Breast epithelium (tissue), 4 donors: ENCODE measurements around the gene GLUD1. TPM values are rescaled to one million over a fixed set of nuclear protein-coding genes. Genes with fewer than 3 reads are reported as not detected.
"Not testable (repeated sequence)": the region's sequence is repeated elsewhere in the genome, so short reads cannot be mapped to it uniquely, and the experiment has no call there.

Source experiments
- DNase-seq, 2 donors: peaks; one replicate each; pipeline ENCODE4 v3.0.0-alpha.2; 2019; ENCODE audit warnings: low spot score in 2 of 2
- H3K27ac ChIP-seq, 2 donors: fragments of 200-600 bp; sonication (generic) in 1 of 2; one replicate each; pipeline ENCODE4 v1.5.1; 2016 to 2019; ENCODE audit warnings: mild to moderate bottlenecking in 1 of 2
- H3K27me3 ChIP-seq, 2 donors: fragments of 200-600 bp; sonication (generic) in 1 of 2; one replicate each; pipeline versions ENCODE4 v1.5.1 to v1.6.0; 2017 to 2019; ENCODE audit warnings: control low read depth in 1 of 2, mild to moderate bottlenecking in 1 of 2
- H3K36me3 ChIP-seq: fragments of 200-600 bp; one replicate; pipeline ENCODE4 v1.5.1; 2019
- H3K4me1 ChIP-seq, 2 donors: fragments of 200-600 bp; sonication (generic); one replicate each; pipeline ENCODE4 v1.5.1; 2016 to 2019; ENCODE audit warnings: control low read depth in 1 of 2
- H3K4me3 ChIP-seq, 3 donors: fragments of 200-600 bp; sonication (generic); 1 replicate in 2 of 3; 2 replicates in 1 of 3; pipeline ENCODE4 v1.5.1; 2016 to 2019; ENCODE audit warnings: mild to moderate bottlenecking in 3 of 3, moderate library complexity in 2 of 3
- H3K9me3 ChIP-seq, 2 donors: fragments of 200-600 bp; sonication (generic) in 1 of 2; one replicate each; pipeline ENCODE4 v1.5.1; 2016 to 2019; ENCODE audit warnings: control low read depth in 1 of 2
- CTCF ChIP-seq, 3 donors: fragments of 450-650 bp; IDR thresholded peaks; one replicate each; pipeline ENCODE4 v1.5.1; 2016 to 2017; ENCODE audit warnings: antibody characterized with exemption in 3 of 3, mild to moderate bottlenecking in 3 of 3, moderate library complexity in 3 of 3
- POLR2A ChIP-seq: fragments of 450-650 bp; IDR thresholded peaks from one replicate; pipeline ENCODE4 v1.6.1; 2016; ENCODE audit warnings: antibody characterized with exemption, mild to moderate bottlenecking, moderate library complexity
- POLR2AphosphoS5 ChIP-seq, 3 donors: sonication (generic); formaldehyde crosslinking; IDR thresholded peaks; one replicate each; pipeline ENCODE4 v1.6.1; 2017; ENCODE audit warnings: antibody characterized with exemption in 3 of 3
- intact Hi-C: fragments of 100-400 bp; cut with DNase I; formaldehyde crosslinking; loops from one replicate; pipeline ENCODE4 v1.15.1; 2023; ENCODE audit warnings: low total_unique reads
- total RNA-seq, 3 donors: library from RNA; depleted of rRNA; stranded (reverse); fragments of >200 nt; gene quantifications; one replicate each; pipeline ENCODE4 v1.1.0, GENCODE V29; 2016

Gene GLUD1
- total RNA-seq, 3 donors from 2014 or later, result 171 to 210 (median 174) TPM

- Histone ChIP-seq H3K36me3 (no peaks in the 10 kb centered on the region), H3K27ac (no peak overlapping the region), H3K4me3 (no peak overlapping the region), H3K4me1 (no peaks in the 10 kb centered on the region), H3K9me3 (no peaks in the 10 kb centered on the region), H3K27me3 (no peaks in the 10 kb centered on the region)
- no peak for DNase-seq
- intact Hi-C loops, result no loop called here
- no peak for TF ChIP-seq POLR2AphosphoS5 (IDR thresholded peaks at IDR 0.05)
- TF ChIP-seq CTCF (IDR thresholded peaks at IDR 0.05), result no peak
- no peak for TF ChIP-seq POLR2A
These were observed 56.3 kb downstream of the GLUD1 start for GRCh38 chr10:87038286-87038717.

- Histone ChIP-seq H3K27ac (no peak overlapping the region), H3K4me1 (no peaks in the 10 kb centered on the region), H3K36me3 (no peaks in the 10 kb centered on the region), H3K27me3 (no peaks in the 10 kb centered on the region), H3K4me3 (no peak overlapping the region), H3K9me3 (no peaks in the 10 kb centered on the region)
- intact Hi-C loops, result no loop called here
- no peak for DNase-seq
- TF ChIP-seq POLR2A (no peak), POLR2AphosphoS5 (IDR thresholded peaks at IDR 0.05) (no peak), CTCF (IDR thresholded peaks at IDR 0.05) (no peak)
These were observed 58.0 kb downstream of the GLUD1 start for GRCh38 chr10:87036623-87037022.

GRCh38 chr10:87030912-87031635 lies 63.6 kb downstream of the GLUD1 start:
- no peak overlapping the region for H3K4me3 ChIP-seq
- no peaks in the 10 kb centered on the region for H3K36me3 ChIP-seq
- TF ChIP-seq POLR2A (no peak), CTCF (IDR thresholded peaks at IDR 0.05) (no peak), POLR2AphosphoS5 (IDR thresholded peaks at IDR 0.05) (no peak)
- intact Hi-C loops, result no loop called here
- no peaks in the 10 kb centered on the region for H3K27me3 ChIP-seq
- peaks cover 0 to 7% of the 10 kb centered on the region in 2 donors for H3K9me3 ChIP-seq
- H3K4me1 ChIP-seq, result no peaks in the 10 kb centered on the region
- H3K27ac ChIP-seq, result no peak overlapping the region
- no peak for DNase-seq

GRCh38 chr10:87030419-87030818 lies 64.2 kb downstream of the GLUD1 start:
- H3K4me3 ChIP-seq, H3K27ac ChIP-seq, DNase-seq, intact Hi-C loops, H3K4me1 ChIP-seq, H3K27me3 ChIP-seq, H3K9me3 ChIP-seq, H3K36me3 ChIP-seq: not testable (repeated sequence)

GRCh38 chr10:87026747-87027508 lies 67.7 kb downstream of the GLUD1 start:
- intact Hi-C loops, result loop anchor here (10.0 kb wide), 1 partner anchor 1988 kb away; no protein-coding TSS in a partner anchor

GRCh38 chr10:87025285-87025958 lies 69.2 kb downstream of the GLUD1 start:
- intact Hi-C loops, result loop anchor here (10.0 kb wide), 1 partner anchor 1989 kb away; no protein-coding TSS in a partner anchor
- H3K9me3 ChIP-seq, H3K4me3 ChIP-seq, H3K36me3 ChIP-seq, H3K27me3 ChIP-seq, DNase-seq, H3K4me1 ChIP-seq, H3K27ac ChIP-seq: not testable (repeated sequence)

More at GRCh38 chr10:87026747-87027508, 67.7 kb downstream of the GLUD1 start:
- not testable (repeated sequence) for DNase-seq, H3K9me3 ChIP-seq, H3K36me3 ChIP-seq, H3K4me3 ChIP-seq, H3K4me1 ChIP-seq, H3K27me3 ChIP-seq, H3K27ac ChIP-seq

GRCh38 chr10:87020056-87020455 lies 74.6 kb downstream of the GLUD1 start, which contains the start of gene FAM25A:
FAM25A (plus strand) TSS chr10:87020294; CDS start chr10:87020325, 31 bp downstream.
- DNase-seq, H3K27ac ChIP-seq, H3K4me3 ChIP-seq, H3K36me3 ChIP-seq, H3K4me1 ChIP-seq, H3K27me3 ChIP-seq, H3K9me3 ChIP-seq: not testable (repeated sequence)
- intact Hi-C loops, result loop anchor here (10.0 kb wide), 1 partner anchor 1995 kb away; no protein-coding TSS in a partner anchor

- H3K27ac ChIP-seq, H3K4me1 ChIP-seq, H3K9me3 ChIP-seq: not testable (repeated sequence)
These were observed 75.1 kb downstream of the GLUD1 start for GRCh38 chr10:87019504-87019903.

GRCh38 chr10:87019066-87019465 lies 75.6 kb downstream of the GLUD1 start:
- H3K36me3 ChIP-seq, H3K27ac ChIP-seq, H3K27me3 ChIP-seq, intact Hi-C loops, DNase-seq, H3K9me3 ChIP-seq, H3K4me3 ChIP-seq, H3K4me1 ChIP-seq: not testable (repeated sequence)

More at GRCh38 chr10:87019504-87019903, 75.1 kb downstream of the GLUD1 start:
- DNase-seq, H3K27me3 ChIP-seq, H3K4me3 ChIP-seq, H3K36me3 ChIP-seq, intact Hi-C loops: not testable (repeated sequence)
